HG03139 (cell line): ENCODE results near the gene RRBP1.

Experiments
- ATAC-seq: cut with Tn5 transposase; IDR thresholded peaks from one replicate; pipeline ENCODE4 v1.9.1; 2021; ENCODE audit not compliant: unreplicated experiment

Gene RRBP1

GRCh38 chr20:17624070-17624469 is 58.0 kb downstream of the RRBP1 start:
- no peak for ATAC-seq

- ATAC-seq: no peak
Observed at GRCh38 chr20:17622851-17623508, 59.1 kb downstream of the RRBP1 start.

- ATAC-seq: no peak
Observed at GRCh38 chr20:17622086-17622850, 59.8 kb downstream of the RRBP1 start.

GRCh38 chr20:17621229-17621968 is 60.6 kb downstream of the RRBP1 start:
- no peak for ATAC-seq

GRCh38 chr20:17620371-17621228 is 61.4 kb downstream of the RRBP1 start:
- no peak for ATAC-seq

GRCh38 chr20:17619351-17620093 is 62.5 kb downstream of the RRBP1 start:
- ATAC-seq: no peak

- ATAC-seq: no peak
Observed at GRCh38 chr20:17618673-17619013, 63.4 kb downstream of the RRBP1 start.

- no peak for ATAC-seq
Observed at GRCh38 chr20:17617868-17618672, 64.0 kb downstream of the RRBP1 start.

GRCh38 chr20:17617212-17617867 is 64.7 kb downstream of the RRBP1 start:
- no peak for ATAC-seq

GRCh38 chr20:17616480-17617211 is 65.4 kb downstream of the RRBP1 start:
- no peak for ATAC-seq

- no peak for ATAC-seq
Observed at GRCh38 chr20:17615645-17616479, 66.2 kb downstream of the RRBP1 start.

- ATAC-seq: no peak
Observed at GRCh38 chr20:17614812-17615644, 67.0 kb downstream of the RRBP1 start.

GRCh38 chr20:17614176-17614811 is 67.7 kb downstream of the RRBP1 start:
- ATAC-seq: no peak

GRCh38 chr20:17613328-17614175 is 68.5 kb downstream of the RRBP1 start:
- ATAC-seq: no peak

- ATAC-seq: no peak
Observed at GRCh38 chr20:17612992-17613327, 69.1 kb downstream of the RRBP1 start.
